Measurements from ENCODE around the gene EDEM1.

- TF ChIP-seq CTCF (conservative IDR thresholded peaks at IDR 0.05; ENCODE audit: low read length) (no peak), EZH2phosphoT487 (IDR thresholded peaks at IDR 0.05; ENCODE audit: borderline replicate concordance) (no peak)
Measured at GRCh38 chr3:5264093-5264600, 76.6 kb downstream of the EDEM1 start.
